IPS-18a (cell line): ENCODE data around the gene NOD2.

ENCODE experiments used
- H3K27ac ChIP-seq: one replicate; pipeline ENCODE4 v1.5.1; 2013; ENCODE audit warnings: low read length
- H3K27me3 ChIP-seq: one replicate; pipeline ENCODE4 v1.6.1; 2013; ENCODE audit warnings: mild to moderate bottlenecking, low read length; ENCODE audit not compliant: control insufficient read depth, insufficient read depth
- H3K36me3 ChIP-seq: one replicate; pipeline ENCODE4 v1.6.1; 2013; ENCODE audit warnings: low read depth, low read length; ENCODE audit not compliant: control insufficient read depth
- H3K4me1 ChIP-seq: one replicate; pipeline ENCODE4 v1.6.1; 2013; ENCODE audit warnings: low read depth, low read length; ENCODE audit not compliant: control insufficient read depth
- H3K4me3 ChIP-seq: one replicate; pipeline ENCODE4 v1.5.1; 2013; ENCODE audit warnings: low read length
- H3K9ac ChIP-seq: one replicate; pipeline ENCODE4 v1.6.1; 2013; ENCODE audit warnings: mild to moderate bottlenecking, low read length, moderate library complexity
- H3K9me3 ChIP-seq: one replicate; pipeline ENCODE4 v1.6.1; 2013; ENCODE audit warnings: low read depth, low read length; ENCODE audit not compliant: control insufficient read depth

The NOD2 gene

GRCh38 chr16:50692999-50693781, at the start of gene NOD2:
Gene NOD2, plus strand, starts transcription at chr16:50693606. Its CDS starts 5,890 bp downstream, at chr16:50699496.
- Histone ChIP-seq H3K4me3 (peak within 1 kb of the TSS; percentile 50), H3K27me3 (peaks cover 24% of the 10 kb centered on the region), H3K9ac (no peak within 1 kb of the TSS), H3K36me3 (no peaks in the 10 kb centered on the region), H3K27ac (no peak within 1 kb of the TSS), H3K9me3 (no peaks in the 10 kb centered on the region), H3K4me1 (no peaks in the 10 kb centered on the region)

DNA sequence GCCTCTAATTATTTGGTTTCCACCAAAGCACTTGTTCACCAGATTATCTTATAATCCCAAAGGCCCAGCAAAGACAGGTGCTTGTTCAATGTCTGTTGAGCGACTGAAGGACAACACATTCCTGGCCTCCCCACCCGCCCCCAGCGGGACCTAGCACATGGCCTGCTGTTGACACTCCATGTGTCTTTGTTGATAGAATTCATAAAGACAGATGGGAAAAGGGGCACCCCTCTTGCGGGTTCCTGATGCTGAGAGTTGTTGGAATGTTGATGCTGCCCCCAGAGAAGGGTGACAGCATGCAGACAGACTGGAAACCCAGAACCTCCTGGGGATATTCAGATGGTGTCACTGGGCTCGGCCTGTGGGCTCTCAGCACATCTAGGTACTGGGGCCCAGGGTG, 49.2 kb upstream of the NOD2 start:
- Histone ChIP-seq H3K4me3 (no peak overlapping the region), H3K9ac (no peak overlapping the region), H3K27me3 (no peaks in the 10 kb centered on the region), H3K9me3 (no peaks in the 10 kb centered on the region), H3K27ac (no peak overlapping the region), H3K4me1 (no peaks in the 10 kb centered on the region), H3K36me3 (no peaks in the 10 kb centered on the region)

- Histone ChIP-seq H3K27ac (no peak overlapping the region), H3K27me3 (no peaks in the 10 kb centered on the region), H3K36me3 (no peaks in the 10 kb centered on the region), H3K9me3 (no peaks in the 10 kb centered on the region), H3K4me1 (no peaks in the 10 kb centered on the region), H3K9ac (no peak overlapping the region), H3K4me3 (no peak overlapping the region)
Measured at GRCh38 chr16:50644729-50645128, 48.7 kb upstream of the NOD2 start.

DNA sequence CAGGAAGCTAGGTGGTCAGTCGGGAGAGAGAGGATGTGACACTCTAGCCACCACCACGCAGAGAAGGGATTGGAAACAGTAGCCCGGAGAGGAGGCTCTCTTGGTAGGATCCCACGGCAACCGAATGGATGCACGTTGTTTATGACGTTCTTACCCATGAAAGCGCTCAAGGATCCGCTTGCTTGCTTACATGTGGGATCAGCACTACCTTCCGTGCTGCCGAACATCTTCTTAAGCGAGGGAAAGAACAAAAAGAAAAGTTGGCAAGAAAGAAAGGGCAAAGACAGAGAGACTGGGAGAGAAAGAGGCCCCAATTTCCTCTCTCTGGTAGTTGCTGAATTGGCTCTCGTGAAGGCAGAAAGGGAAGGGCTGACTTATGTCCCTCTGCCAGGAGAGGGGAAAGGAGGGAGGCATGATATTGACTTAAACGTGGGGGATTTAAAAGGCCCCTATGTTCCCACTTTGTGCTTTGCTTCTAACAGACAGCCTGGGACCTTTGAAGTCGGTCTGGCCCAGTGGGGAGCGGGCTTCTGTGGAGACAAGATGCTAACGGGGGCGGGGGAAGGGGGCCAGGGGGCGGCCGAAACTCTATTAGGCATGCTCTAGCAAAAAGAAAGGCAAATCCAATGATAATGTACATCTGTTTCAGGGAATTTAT, 47.7 kb upstream of the NOD2 start:
- Histone ChIP-seq H3K36me3 (no peaks in the 10 kb centered on the region), H3K27ac (no peak overlapping the region), H3K9ac (no peak overlapping the region), H3K27me3 (no peaks in the 10 kb centered on the region), H3K4me3 (no peak overlapping the region), H3K9me3 (no peaks in the 10 kb centered on the region), H3K4me1 (no peaks in the 10 kb centered on the region)

- Histone ChIP-seq H3K9ac (no peak overlapping the region), H3K4me3 (no peak overlapping the region), H3K27me3 (no peaks in the 10 kb centered on the region), H3K27ac (no peak overlapping the region), H3K36me3 (no peaks in the 10 kb centered on the region), H3K4me1 (no peaks in the 10 kb centered on the region), H3K9me3 (no peaks in the 10 kb centered on the region)
Measured at GRCh38 chr16:50646345-50646744, 47.1 kb upstream of the NOD2 start.

GRCh38 chr16:50651835-50652438, 41.5 kb upstream of the NOD2 start:
- H3K27me3 ChIP-seq, result no peaks in the 10 kb centered on the region
- H3K9me3 ChIP-seq, result no peaks in the 10 kb centered on the region
- no peak overlapping the region for H3K9ac ChIP-seq
- H3K4me1 ChIP-seq, result no peaks in the 10 kb centered on the region
- no peak overlapping the region for H3K27ac ChIP-seq
- no peak overlapping the region for H3K4me3 ChIP-seq
- no peaks in the 10 kb centered on the region for H3K36me3 ChIP-seq

DNA sequence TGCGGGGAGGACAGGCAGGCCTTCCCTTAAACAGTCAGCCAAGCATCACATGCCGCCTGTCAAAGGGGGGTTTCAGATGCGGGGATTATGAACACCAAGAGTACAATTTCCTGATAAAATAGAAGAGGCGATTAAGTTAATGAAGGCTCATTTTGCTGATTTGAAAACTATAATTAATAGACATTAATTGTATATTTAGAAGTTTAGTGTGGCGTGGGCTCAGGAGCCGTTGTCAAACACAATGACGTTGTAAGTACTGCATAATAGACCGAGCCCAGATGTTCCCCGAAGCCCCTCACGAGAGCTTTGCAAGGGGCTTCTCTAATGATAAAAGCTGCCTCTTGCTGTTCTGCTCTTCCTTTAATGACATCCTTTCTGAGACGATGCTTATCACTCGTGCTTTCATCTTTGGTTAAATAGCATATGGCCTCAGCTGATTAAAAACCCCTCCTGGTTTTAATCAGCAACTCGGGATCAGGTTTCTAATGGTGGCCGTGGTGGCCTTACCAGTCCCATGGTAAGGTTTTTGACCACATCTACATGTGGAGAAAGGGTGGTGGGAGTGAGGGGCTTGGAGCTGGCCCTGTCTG, 40.5 kb upstream of the NOD2 start:
- H3K27ac ChIP-seq, result no peak overlapping the region
- no peak overlapping the region for H3K4me3 ChIP-seq
- no peaks in the 10 kb centered on the region for H3K9me3 ChIP-seq
- H3K9ac ChIP-seq, result no peak overlapping the region
- H3K36me3 ChIP-seq, result no peaks in the 10 kb centered on the region
- H3K4me1 ChIP-seq, result no peaks in the 10 kb centered on the region
- H3K27me3 ChIP-seq, result no peaks in the 10 kb centered on the region

DNA sequence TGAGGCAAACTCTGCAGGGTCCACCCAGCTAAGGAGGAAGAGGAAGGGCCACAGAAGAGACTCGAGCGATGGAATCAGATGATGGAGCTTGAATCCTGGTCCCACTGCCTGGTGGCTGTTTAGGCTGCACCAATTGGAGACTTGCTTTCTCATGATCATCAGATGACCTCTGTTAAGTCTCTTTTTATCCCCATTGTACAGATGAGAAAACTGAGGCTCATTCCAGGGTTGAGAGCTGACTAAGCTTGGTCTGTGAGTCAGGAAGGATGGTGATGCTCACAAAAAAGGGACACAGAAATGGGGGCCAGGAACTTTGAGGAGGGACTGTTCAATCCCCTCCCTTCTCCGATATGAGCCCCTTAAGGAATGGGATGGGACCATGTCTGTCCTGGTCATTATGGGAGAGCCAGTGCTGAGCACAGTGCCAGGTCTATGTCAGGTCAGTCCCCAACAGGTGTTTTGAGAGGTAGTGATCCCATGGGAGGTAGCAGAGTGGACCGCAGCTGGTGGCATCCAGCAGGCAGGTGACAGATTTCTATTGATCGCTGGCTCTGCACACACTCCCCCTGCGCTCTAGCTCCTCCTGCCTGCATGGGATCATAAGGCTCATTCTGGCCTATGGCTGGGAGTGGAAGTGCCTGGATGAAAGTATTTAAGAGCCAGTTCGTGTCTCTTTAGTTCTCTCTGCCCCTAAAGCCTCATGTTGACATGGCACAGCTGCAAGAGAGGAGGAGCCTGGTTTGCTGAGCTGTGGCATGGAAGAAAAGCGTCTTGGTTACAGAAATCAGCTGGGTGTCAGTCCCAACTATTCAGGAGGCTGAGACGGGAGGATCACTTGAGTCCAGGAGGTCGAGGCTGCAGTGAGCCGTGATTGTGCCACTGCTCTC, 39.5 kb upstream of the NOD2 start:
- Histone ChIP-seq H3K27me3 (no peaks in the 10 kb centered on the region), H3K27ac (no peak overlapping the region), H3K36me3 (no peaks in the 10 kb centered on the region), H3K9ac (no peak overlapping the region), H3K9me3 (no peaks in the 10 kb centered on the region), H3K4me3 (no peak overlapping the region), H3K4me1 (no peaks in the 10 kb centered on the region)

- H3K27ac ChIP-seq, result no peak overlapping the region
- no peak overlapping the region for H3K4me3 ChIP-seq
- no peak overlapping the region for H3K9ac ChIP-seq
- H3K36me3 ChIP-seq, result no peaks in the 10 kb centered on the region
- H3K4me1 ChIP-seq, result no peaks in the 10 kb centered on the region
- no peaks in the 10 kb centered on the region for H3K27me3 ChIP-seq
- H3K9me3 ChIP-seq, result no peaks in the 10 kb centered on the region
Measured at GRCh38 chr16:50655558-50656055, 37.8 kb upstream of the NOD2 start.

- H3K4me3 ChIP-seq, result no peak overlapping the region
- H3K9ac ChIP-seq, result no peak overlapping the region
Measured at GRCh38 chr16:50657241-50657640, 36.2 kb upstream of the NOD2 start.

DNA sequence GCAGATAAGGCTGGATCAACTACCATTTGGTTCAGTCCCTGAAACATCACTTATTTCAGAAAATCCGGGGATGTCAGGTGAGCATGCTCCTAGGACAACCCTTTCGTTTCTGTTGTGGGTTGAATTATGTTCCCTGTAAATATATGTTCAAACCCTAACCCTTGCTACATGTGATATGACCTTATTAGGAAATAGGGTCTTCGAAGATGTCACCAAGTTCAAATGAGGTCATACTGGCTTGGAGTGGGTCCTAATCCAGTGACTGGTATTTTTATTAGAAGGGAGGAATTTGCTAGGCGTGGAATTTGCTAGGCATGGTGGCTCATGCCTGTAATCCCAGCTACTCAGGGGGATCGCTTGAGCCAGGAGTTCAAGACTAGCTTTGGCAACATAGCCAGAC, 33.6 kb upstream of the NOD2 start:
- H3K9ac ChIP-seq, result no peak overlapping the region
- no peaks in the 10 kb centered on the region for H3K36me3 ChIP-seq
- H3K9me3 ChIP-seq, result no peaks in the 10 kb centered on the region
- H3K27ac ChIP-seq, result no peak overlapping the region
- peaks cover under 1% of the 10 kb centered on the region for H3K4me1 ChIP-seq
- no peaks in the 10 kb centered on the region for H3K27me3 ChIP-seq
- H3K4me3 ChIP-seq, result no peak overlapping the region

More at GRCh38 chr16:50657241-50657640, 36.2 kb upstream of the NOD2 start:
- no peaks in the 10 kb centered on the region for H3K9me3 ChIP-seq
- no peaks in the 10 kb centered on the region for H3K4me1 ChIP-seq
- no peak overlapping the region for H3K27ac ChIP-seq
- no peaks in the 10 kb centered on the region for H3K36me3 ChIP-seq
- no peaks in the 10 kb centered on the region for H3K27me3 ChIP-seq
